NCI-H187 (cell line): Measurements from ENCODE around the gene UBE3B.

Experiments
- DNase-seq, 2 experiments: peaks; one replicate each; lab custom pipeline; 2025; lab: John Stamatoyannopoulos, UW

UBE3B gene

GRCh38 chr12:109552971-109553370, 75.5 kb downstream of the UBE3B start:
- no peak for DNase-seq

GRCh38 chr12:109553483-109553882, 76.0 kb downstream of the UBE3B start:
- DNase-seq: no peak

- no peak for DNase-seq
Observed at GRCh38 chr12:109553906-109554500, 76.6 kb downstream of the UBE3B start.

- DNase-seq: no peak
Observed at GRCh38 chr12:109554761-109555160, 77.3 kb downstream of the UBE3B start.

- no peak for DNase-seq
Observed at GRCh38 chr12:109555431-109556315, 78.2 kb downstream of the UBE3B start.

- DNase-seq: no peak
Observed at GRCh38 chr12:109557200-109557599, 79.8 kb downstream of the UBE3B start.

GRCh38 chr12:109557805-109558204, 80.4 kb downstream of the UBE3B start:
- DNase-seq: no peak

- no peak for DNase-seq
Observed at GRCh38 chr12:109558374-109559199, 81.2 kb downstream of the UBE3B start.

GRCh38 chr12:109559200-109559505, 81.7 kb downstream of the UBE3B start:
- no peak for DNase-seq

GRCh38 chr12:109559601-109560000, 82.2 kb downstream of the UBE3B start:
- DNase-seq: no peak

- no peak for DNase-seq
Observed at GRCh38 chr12:109560867-109561710, 83.7 kb downstream of the UBE3B start.

GRCh38 chr12:109561711-109562030, 84.2 kb downstream of the UBE3B start:
- DNase-seq: no peak

GRCh38 chr12:109562871-109563270, 85.4 kb downstream of the UBE3B start:
- DNase-seq: no peak

- no peak for DNase-seq
Observed at GRCh38 chr12:109563291-109564284, 86.2 kb downstream of the UBE3B start.

GRCh38 chr12:109566424-109566823, 89.0 kb downstream of the UBE3B start:
- DNase-seq: no peak

- no peak for DNase-seq
Observed at GRCh38 chr12:109567296-109567695, 89.9 kb downstream of the UBE3B start.

- DNase-seq: no peak
Observed at GRCh38 chr12:109567967-109568366, 90.5 kb downstream of the UBE3B start.

GRCh38 chr12:109568486-109568885, 91.1 kb downstream of the UBE3B start:
- DNase-seq: no peak

GRCh38 chr12:109571773-109572505, 94.5 kb downstream of the UBE3B start:
- DNase-seq: no peak

- DNase-seq: no peak
Observed at GRCh38 chr12:109572506-109572845, 95.0 kb downstream of the UBE3B start.
